Stimulated activated CD4-positive, alpha-beta T cell treated with anti-CD3 and anti-CD28 coated beads, Interleukin-2, amount 100 ng/mL, for 4 hours (primary cell): ENCODE results near the gene AMZ2.
A peak's percentile ranks its signal among the peaks of the same experiment; 100 is the strongest.
"Not testable (repeated sequence)": the region's sequence is repeated elsewhere in the genome, so short reads cannot be mapped to it uniquely, and the experiment has no call there.

ENCODE experiments used
- DNase-seq: peaks from one replicate; pipeline ENCODE4 v3.0.0-alpha.2; 2020; ENCODE audit warnings: low read depth

AMZ2 gene

GRCh38 chr17:68253426-68253825, 5.6 kb downstream of the AMZ2 start:
- not testable (repeated sequence) for DNase-seq

GRCh38 chr17:68255151-68255550, 7.3 kb downstream of the AMZ2 start:
- no peak for DNase-seq

- no peak for DNase-seq
Observed at GRCh38 chr17:68255731-68256538, 8.1 kb downstream of the AMZ2 start.

GRCh38 chr17:68256701-68257100, 8.9 kb downstream of the AMZ2 start:
- not testable (repeated sequence) for DNase-seq

GRCh38 chr17:68257934-68258333, 10.1 kb downstream of the AMZ2 start:
- no peak for DNase-seq

- peak; percentile 72 for DNase-seq
Observed at GRCh38 chr17:68258890-68259647, 11.2 kb downstream of the AMZ2 start.

GRCh38 chr17:68259648-68259951, 11.8 kb downstream of the AMZ2 start:
- DNase-seq: not testable (repeated sequence)

- DNase-seq: no peak
Observed at GRCh38 chr17:68260051-68260762, 12.4 kb downstream of the AMZ2 start.

- DNase-seq: not testable (repeated sequence)
Observed at GRCh38 chr17:68262467-68262866, 14.6 kb downstream of the AMZ2 start.

- not testable (repeated sequence) for DNase-seq
Observed at GRCh38 chr17:68263101-68263681, 15.3 kb downstream of the AMZ2 start.

- not testable (repeated sequence) for DNase-seq
Observed at GRCh38 chr17:68265833-68266232, 18.0 kb downstream of the AMZ2 start.

- no peak for DNase-seq
Observed at GRCh38 chr17:68273722-68274121, 25.9 kb downstream of the AMZ2 start.

- not testable (repeated sequence) for DNase-seq
Observed at GRCh38 chr17:68276339-68276738, 28.5 kb downstream of the AMZ2 start.

- DNase-seq: no peak
Observed at GRCh38 chr17:68277807-68278206, 30.0 kb downstream of the AMZ2 start.

GRCh38 chr17:68281965-68282364, 34.1 kb downstream of the AMZ2 start:
- not testable (repeated sequence) for DNase-seq

- DNase-seq: no peak
Observed at GRCh38 chr17:68288375-68288774, 40.5 kb downstream of the AMZ2 start.

GRCh38 chr17:68288804-68289203, 41.0 kb downstream of the AMZ2 start:
- DNase-seq: no peak

- DNase-seq: no peak
Observed at GRCh38 chr17:68289473-68289872, 41.6 kb downstream of the AMZ2 start.

- DNase-seq: no peak
Observed at GRCh38 chr17:68289936-68290267, 42.1 kb downstream of the AMZ2 start.

GRCh38 chr17:68290268-68290954, 42.6 kb downstream of the AMZ2 start:
- peak; percentile 31 for DNase-seq

GRCh38 chr17:68290955-68291835, 43.4 kb downstream of the AMZ2 start, which contains the start of the genes ARSG and SLC16A6:
TSS of gene ARSG (plus strand) at chr17:68291495. CDS start at chr17:68307494, 15,999 bp downstream.
TSS of gene SLC16A6 (minus strand) at chr17:68291127. CDS start at chr17:68278320, 12,807 bp downstream.
- DNase-seq: peak; percentile 73
